ENCODE measurements around the gene PADI1.

DNA sequence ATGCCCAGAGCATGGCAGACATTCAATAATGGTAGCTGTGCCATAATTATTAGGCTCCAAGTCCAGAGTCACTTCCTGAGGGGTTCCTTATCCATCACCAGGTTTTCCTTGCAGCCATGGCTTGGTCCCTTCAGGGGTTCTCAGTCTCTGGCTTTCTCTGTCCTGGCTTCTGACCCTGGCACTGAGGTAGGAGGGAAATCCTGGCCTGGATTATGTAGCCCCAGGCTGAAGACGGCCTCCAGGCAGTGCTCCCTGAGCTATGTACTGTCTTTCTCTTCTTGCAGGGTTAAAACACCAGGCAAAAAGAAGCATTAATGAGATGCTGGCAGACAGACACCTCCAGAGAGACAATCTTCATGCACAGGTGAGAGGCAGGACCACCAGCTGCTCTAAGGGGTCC lies 34.5 kb downstream of the PADI1 start:
- TF ChIP-seq, protein P1, sequence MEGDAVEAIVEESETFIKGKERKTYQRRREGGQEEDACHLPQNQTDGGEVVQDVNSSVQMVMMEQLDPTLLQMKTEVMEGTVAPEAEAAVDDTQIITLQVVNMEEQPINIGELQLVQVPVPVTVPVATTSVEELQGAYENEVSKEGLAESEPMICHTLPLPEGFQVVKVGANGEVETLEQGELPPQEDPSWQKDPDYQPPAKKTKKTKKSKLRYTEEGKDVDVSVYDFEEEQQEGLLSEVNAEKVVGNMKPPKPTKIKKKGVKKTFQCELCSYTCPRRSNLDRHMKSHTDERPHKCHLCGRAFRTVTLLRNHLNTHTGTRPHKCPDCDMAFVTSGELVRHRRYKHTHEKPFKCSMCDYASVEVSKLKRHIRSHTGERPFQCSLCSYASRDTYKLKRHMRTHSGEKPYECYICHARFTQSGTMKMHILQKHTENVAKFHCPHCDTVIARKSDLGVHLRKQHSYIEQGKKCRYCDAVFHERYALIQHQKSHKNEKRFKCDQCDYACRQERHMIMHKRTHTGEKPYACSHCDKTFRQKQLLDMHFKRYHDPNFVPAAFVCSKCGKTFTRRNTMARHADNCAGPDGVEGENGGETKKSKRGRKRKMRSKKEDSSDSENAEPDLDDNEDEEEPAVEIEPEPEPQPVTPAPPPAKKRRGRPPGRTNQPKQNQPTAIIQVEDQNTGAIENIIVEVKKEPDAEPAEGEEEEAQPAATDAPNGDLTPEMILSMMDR (IDR thresholded peaks at IDR 0.05; ENCODE audit: insufficient read depth, low read depth, low read length): no peak
- TF ChIP-seq EZH2 (IDR thresholded peaks at IDR 0.05; ENCODE audit: insufficient read depth, low read length): no peak
